ENCODE data around the gene JAG1.

The JAG1 gene

DNA sequence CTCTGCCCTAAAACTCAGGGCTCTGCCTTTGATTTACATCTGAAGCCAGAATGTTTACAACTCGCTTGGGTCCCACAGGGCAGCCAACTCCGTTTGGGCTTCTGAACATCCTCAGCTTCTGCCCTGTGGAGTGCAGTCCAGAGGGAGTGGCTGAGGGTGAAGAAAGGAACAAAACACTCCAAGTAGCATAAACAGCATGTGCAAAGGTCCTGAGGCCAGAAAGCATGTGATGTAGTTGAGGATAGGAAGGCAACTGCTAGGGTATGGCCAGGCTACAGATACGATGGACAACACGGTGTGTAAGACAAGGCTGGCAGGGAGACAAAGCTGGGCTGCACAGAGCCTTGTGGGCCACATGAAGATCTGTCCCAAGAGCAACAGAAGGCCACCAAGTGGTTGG, 12.5 kb downstream of the JAG1 start:
- no peak overlapping the region for H3K27ac ChIP-seq (ENCODE audit: low read length)

DNA sequence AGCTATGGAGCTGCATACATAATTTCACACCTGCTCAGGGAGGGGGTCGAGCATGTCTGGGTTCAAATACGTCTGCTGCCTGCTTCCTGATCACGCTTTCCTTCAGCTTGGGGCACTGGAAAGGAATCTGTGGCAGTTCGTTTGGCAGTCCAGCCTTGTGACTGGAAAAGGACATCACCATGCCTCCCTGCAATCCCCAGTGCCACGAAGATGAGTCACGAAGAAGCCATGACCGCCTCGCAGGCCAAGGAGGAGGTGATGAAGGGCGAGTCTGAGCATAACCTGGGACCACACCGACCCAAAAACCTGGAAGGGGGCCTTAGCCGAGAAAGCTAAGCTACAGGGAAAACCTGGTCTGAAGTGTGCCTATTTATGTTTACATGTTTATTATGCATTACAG, 13.1 kb downstream of the JAG1 start:
- no peaks in the 10 kb centered on the region for H3K79me2 ChIP-seq (ENCODE audit: insufficient read depth, low read length)
- no peak for TF ChIP-seq EZH2 (IDR thresholded peaks at IDR 0.05; ENCODE audit: borderline replicate concordance, low read depth, low read length, severe bottlenecking)
- TF ChIP-seq, protein P1, sequence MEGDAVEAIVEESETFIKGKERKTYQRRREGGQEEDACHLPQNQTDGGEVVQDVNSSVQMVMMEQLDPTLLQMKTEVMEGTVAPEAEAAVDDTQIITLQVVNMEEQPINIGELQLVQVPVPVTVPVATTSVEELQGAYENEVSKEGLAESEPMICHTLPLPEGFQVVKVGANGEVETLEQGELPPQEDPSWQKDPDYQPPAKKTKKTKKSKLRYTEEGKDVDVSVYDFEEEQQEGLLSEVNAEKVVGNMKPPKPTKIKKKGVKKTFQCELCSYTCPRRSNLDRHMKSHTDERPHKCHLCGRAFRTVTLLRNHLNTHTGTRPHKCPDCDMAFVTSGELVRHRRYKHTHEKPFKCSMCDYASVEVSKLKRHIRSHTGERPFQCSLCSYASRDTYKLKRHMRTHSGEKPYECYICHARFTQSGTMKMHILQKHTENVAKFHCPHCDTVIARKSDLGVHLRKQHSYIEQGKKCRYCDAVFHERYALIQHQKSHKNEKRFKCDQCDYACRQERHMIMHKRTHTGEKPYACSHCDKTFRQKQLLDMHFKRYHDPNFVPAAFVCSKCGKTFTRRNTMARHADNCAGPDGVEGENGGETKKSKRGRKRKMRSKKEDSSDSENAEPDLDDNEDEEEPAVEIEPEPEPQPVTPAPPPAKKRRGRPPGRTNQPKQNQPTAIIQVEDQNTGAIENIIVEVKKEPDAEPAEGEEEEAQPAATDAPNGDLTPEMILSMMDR (IDR thresholded peaks at IDR 0.05; ENCODE audit: borderline replicate concordance, extremely low read depth, low read length, poor library complexity, severe bottlenecking), result no peak
- no peak overlapping the region for H3K9ac ChIP-seq (ENCODE audit: low read depth, low read length)
- H2AFZ ChIP-seq (ENCODE audit: low read depth, low read length), result no peak overlapping the region
- no peaks in the 10 kb centered on the region for H3K27me3 ChIP-seq (ENCODE audit: insufficient read depth, low read length, poor library complexity)
- H4K20me1 ChIP-seq (ENCODE audit: insufficient read depth, low read length), result no peaks in the 10 kb centered on the region
- DNase-seq (no peak), ATAC-seq (ENCODE audit: insufficient read depth, low read depth) (no peak)
- no peaks in the 10 kb centered on the region for H3K9me3 ChIP-seq (ENCODE audit: insufficient read depth, low read length, severe bottlenecking)
- no peaks in the 10 kb centered on the region for H3K4me1 ChIP-seq (ENCODE audit: insufficient read depth, low read length)
- no peaks in the 10 kb centered on the region for H3K36me3 ChIP-seq (ENCODE audit: insufficient read depth, low read length)
- no peak overlapping the region for H3K27ac ChIP-seq (ENCODE audit: low read length)
- H3K4me2 ChIP-seq (ENCODE audit: insufficient read depth, low read length), result no peak overlapping the region
- H3K4me3 ChIP-seq (ENCODE audit: low read depth in 1 of 2, low read length in 2 of 2), result no peak overlapping the region

More for the DNA sequence above, 12.5 kb downstream of the JAG1 start:
- H4K20me1 ChIP-seq (ENCODE audit: insufficient read depth, low read length), result no peaks in the 10 kb centered on the region
- no peaks in the 10 kb centered on the region for H3K79me2 ChIP-seq (ENCODE audit: insufficient read depth, low read length)
- H3K4me3 ChIP-seq (ENCODE audit: low read depth in 1 of 2, low read length in 2 of 2), result no peak overlapping the region
- no peak for TF ChIP-seq EZH2 (IDR thresholded peaks at IDR 0.05; ENCODE audit: borderline replicate concordance, low read depth, low read length, severe bottlenecking)
- TF ChIP-seq, protein P1 (IDR thresholded peaks at IDR 0.05; ENCODE audit: borderline replicate concordance, extremely low read depth, low read length, poor library complexity, severe bottlenecking), result no peak
- H3K9ac ChIP-seq (ENCODE audit: low read depth, low read length), result no peak overlapping the region
- no peaks in the 10 kb centered on the region for H3K4me1 ChIP-seq (ENCODE audit: insufficient read depth, low read length)
- no peak for DNase-seq
- no peaks in the 10 kb centered on the region for H3K27me3 ChIP-seq (ENCODE audit: insufficient read depth, low read length, poor library complexity)
- H3K4me2 ChIP-seq (ENCODE audit: insufficient read depth, low read length), result no peak overlapping the region
- H3K36me3 ChIP-seq (ENCODE audit: insufficient read depth, low read length), result no peaks in the 10 kb centered on the region
- ATAC-seq (ENCODE audit: insufficient read depth, low read depth), result no peak
- no peaks in the 10 kb centered on the region for H3K9me3 ChIP-seq (ENCODE audit: insufficient read depth, low read length, severe bottlenecking)
- H2AFZ ChIP-seq (ENCODE audit: low read depth, low read length), result no peak overlapping the region

DNA sequence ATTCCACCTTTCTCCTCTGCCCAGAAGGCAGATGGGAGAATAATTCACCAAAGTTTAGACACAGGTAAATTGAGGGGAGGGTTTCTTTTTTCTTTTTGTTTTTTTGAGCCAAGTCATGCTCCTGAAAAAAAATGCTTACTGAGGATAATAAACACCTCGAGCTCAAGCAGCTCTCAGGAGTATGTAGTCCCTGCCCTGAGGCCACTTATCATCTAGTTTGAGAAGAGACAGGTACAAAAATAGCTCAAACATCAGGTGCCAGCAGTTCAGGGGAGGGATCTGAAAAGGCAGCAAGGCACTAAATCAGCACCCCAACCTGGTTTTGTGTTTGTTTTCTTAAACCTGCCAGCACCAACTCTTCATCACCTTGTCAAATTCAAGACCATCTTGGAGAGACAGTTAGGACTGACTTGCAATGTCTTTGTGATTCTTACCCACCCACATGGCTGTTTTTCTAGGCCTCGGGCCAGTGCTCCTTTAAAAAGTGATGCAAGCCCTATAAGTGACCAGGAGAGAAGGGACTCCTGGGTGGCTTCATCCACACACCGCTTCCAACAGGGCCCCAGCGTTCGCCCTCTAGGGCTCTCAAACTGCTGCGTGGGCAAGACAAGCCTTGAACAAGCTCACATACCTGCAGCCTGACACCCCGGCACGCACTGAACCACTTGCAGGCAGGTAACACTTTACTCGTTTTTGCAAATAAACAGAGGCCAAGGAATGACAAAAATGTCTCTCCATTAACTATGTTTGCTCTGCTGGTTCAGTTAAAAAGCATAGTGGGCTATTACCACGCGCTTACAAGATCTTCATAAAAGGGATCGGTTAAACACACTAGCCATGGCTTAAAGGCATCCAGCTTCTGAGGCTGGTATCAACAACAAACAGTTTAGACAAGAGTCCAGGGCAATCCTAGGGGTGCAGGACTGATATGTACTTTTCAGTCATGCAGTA, 13.9 kb downstream of the JAG1 start:
- ATAC-seq (ENCODE audit: insufficient read depth, low read depth) (no peak), DNase-seq (no peak)

More for the DNA sequence above, 13.9 kb downstream of the JAG1 start:
- H3K9ac ChIP-seq (ENCODE audit: low read depth, low read length), result no peak overlapping the region
- TF ChIP-seq, protein P1 (IDR thresholded peaks at IDR 0.05; ENCODE audit: borderline replicate concordance, extremely low read depth, low read length, poor library complexity, severe bottlenecking), result no peak
- no peak for TF ChIP-seq EZH2 (IDR thresholded peaks at IDR 0.05; ENCODE audit: borderline replicate concordance, low read depth, low read length, severe bottlenecking)
- no peaks in the 10 kb centered on the region for H4K20me1 ChIP-seq (ENCODE audit: insufficient read depth, low read length)
- H3K79me2 ChIP-seq (ENCODE audit: insufficient read depth, low read length), result no peaks in the 10 kb centered on the region
- H3K4me3 ChIP-seq (ENCODE audit: low read depth in 1 of 2, low read length in 2 of 2), result no peak overlapping the region
- H3K36me3 ChIP-seq (ENCODE audit: insufficient read depth, low read length), result no peaks in the 10 kb centered on the region
- H2AFZ ChIP-seq (ENCODE audit: low read depth, low read length), result no peak overlapping the region
- no peaks in the 10 kb centered on the region for H3K27me3 ChIP-seq (ENCODE audit: insufficient read depth, low read length, poor library complexity)
- no peaks in the 10 kb centered on the region for H3K4me1 ChIP-seq (ENCODE audit: insufficient read depth, low read length)
- no peak overlapping the region for H3K27ac ChIP-seq (ENCODE audit: low read length)
- no peaks in the 10 kb centered on the region for H3K9me3 ChIP-seq (ENCODE audit: insufficient read depth, low read length, severe bottlenecking)
- no peak overlapping the region for H3K4me2 ChIP-seq (ENCODE audit: insufficient read depth, low read length)
